Stimulated activated memory B cell treated with anti-CD40 and anti-IgM and Interleukin-4, amounts not matched to agents 10 μg/mL and 1 μg/mL and 100 μg/mL, for 72 hours (primary cell): ENCODE data around the gene ZNG1F.
"Not testable (repeated sequence)": the region's sequence is repeated elsewhere in the genome, so short reads cannot be mapped to it uniquely, and the experiment has no call there.

Experiments
- ATAC-seq: fragments of 150-1000 bp; cut with Tn5 transposase; 2 replicates; pipeline ENCODE4 v1.10.0; 2021
- H3K27ac Mint-ChIP-seq: one replicate; pipeline ENCODE4 v1.8.0; 2022; ENCODE audit warnings: mild to moderate bottlenecking, mixed read lengths
- H3K27me3 Mint-ChIP-seq: one replicate; pipeline ENCODE4 v1.8.0; 2022; ENCODE audit warnings: mixed read lengths
- H3K36me3 Mint-ChIP-seq: one replicate; pipeline ENCODE4 v1.8.0; 2022; ENCODE audit warnings: mixed read lengths
- H3K4me1 Mint-ChIP-seq: one replicate; pipeline ENCODE4 v1.8.0; 2022; ENCODE audit warnings: mixed read lengths
- H3K4me3 Mint-ChIP-seq: one replicate; pipeline ENCODE4 v1.8.0; 2022; ENCODE audit warnings: mild to moderate bottlenecking, moderate library complexity, mixed read lengths
- H3K9me3 Mint-ChIP-seq: one replicate; pipeline ENCODE4 v1.8.0; 2022; ENCODE audit warnings: mixed read lengths

Gene ZNG1F

GRCh38 chr9:41105557-41106253, 83.4 kb downstream of the ZNG1F start:
- H3K27me3 Mint-ChIP-seq, H3K9me3 Mint-ChIP-seq, H3K27ac Mint-ChIP-seq, H3K4me3 Mint-ChIP-seq, H3K36me3 Mint-ChIP-seq, ATAC-seq, H3K4me1 Mint-ChIP-seq: not testable (repeated sequence)

- H3K27me3 Mint-ChIP-seq, H3K4me3 Mint-ChIP-seq, H3K9me3 Mint-ChIP-seq, H3K27ac Mint-ChIP-seq, H3K36me3 Mint-ChIP-seq, H3K4me1 Mint-ChIP-seq: not testable (repeated sequence)
- ATAC-seq: peak; percentile 57
These were observed 84.6 kb downstream of the ZNG1F start for GRCh38 chr9:41104542-41104941.

- not testable (repeated sequence) for H3K27ac Mint-ChIP-seq, ATAC-seq, H3K4me1 Mint-ChIP-seq, H3K9me3 Mint-ChIP-seq, H3K36me3 Mint-ChIP-seq, H3K4me3 Mint-ChIP-seq, H3K27me3 Mint-ChIP-seq
These were observed 88.6 kb downstream of the ZNG1F start for GRCh38 chr9:41100508-41100907.

- ATAC-seq: not testable (repeated sequence)
These were observed 90.4 kb downstream of the ZNG1F start for GRCh38 chr9:41098759-41099158.

GRCh38 chr9:41095060-41095459, 94.1 kb downstream of the ZNG1F start:
- not testable (repeated sequence) for H3K27me3 Mint-ChIP-seq, H3K27ac Mint-ChIP-seq, H3K36me3 Mint-ChIP-seq, H3K4me3 Mint-ChIP-seq, H3K9me3 Mint-ChIP-seq, H3K4me1 Mint-ChIP-seq
- peak; percentile 25 for ATAC-seq

More at GRCh38 chr9:41098759-41099158, 90.4 kb downstream of the ZNG1F start:
- H3K4me3 Mint-ChIP-seq, H3K36me3 Mint-ChIP-seq, H3K4me1 Mint-ChIP-seq, H3K27me3 Mint-ChIP-seq, H3K9me3 Mint-ChIP-seq, H3K27ac Mint-ChIP-seq: not testable (repeated sequence)

GRCh38 chr9:41094010-41094773, 94.9 kb downstream of the ZNG1F start:
- H3K9me3 Mint-ChIP-seq, H3K27me3 Mint-ChIP-seq, H3K4me3 Mint-ChIP-seq, H3K4me1 Mint-ChIP-seq, ATAC-seq, H3K27ac Mint-ChIP-seq, H3K36me3 Mint-ChIP-seq: not testable (repeated sequence)

- H3K27ac Mint-ChIP-seq, H3K4me3 Mint-ChIP-seq, H3K36me3 Mint-ChIP-seq, ATAC-seq, H3K9me3 Mint-ChIP-seq: not testable (repeated sequence)
- Mint-ChIP-seq H3K4me1 (peaks cover 11% of the 10 kb centered on the region), H3K27me3 (peaks cover 15% of the 10 kb centered on the region)
These were observed 98.2 kb downstream of the ZNG1F start for GRCh38 chr9:41090922-41091321.

- not testable (repeated sequence) for H3K9me3 Mint-ChIP-seq, H3K27ac Mint-ChIP-seq, ATAC-seq, H3K36me3 Mint-ChIP-seq, H3K4me3 Mint-ChIP-seq
- H3K27me3 Mint-ChIP-seq: peaks cover 15% of the 10 kb centered on the region
- H3K4me1 Mint-ChIP-seq: peaks cover 12% of the 10 kb centered on the region
These were observed 98.7 kb downstream of the ZNG1F start for GRCh38 chr9:41090386-41090785.

GRCh38 chr9:41088450-41089059, 100.6 kb downstream of the ZNG1F start:
- peaks cover 15% of the 10 kb centered on the region for H3K27me3 Mint-ChIP-seq
- not testable (repeated sequence) for H3K36me3 Mint-ChIP-seq, H3K27ac Mint-ChIP-seq, H3K9me3 Mint-ChIP-seq, H3K4me3 Mint-ChIP-seq
- peaks cover 12% of the 10 kb centered on the region for H3K4me1 Mint-ChIP-seq
- ATAC-seq: peak; percentile 64

- not testable (repeated sequence) for H3K4me3 Mint-ChIP-seq, H3K36me3 Mint-ChIP-seq, H3K27ac Mint-ChIP-seq, ATAC-seq, H3K9me3 Mint-ChIP-seq
- Mint-ChIP-seq H3K4me1 (peaks cover 12% of the 10 kb centered on the region), H3K27me3 (peaks cover 17% of the 10 kb centered on the region)
These were observed 101.2 kb downstream of the ZNG1F start for GRCh38 chr9:41087929-41088328.

- not testable (repeated sequence) for H3K36me3 Mint-ChIP-seq, H3K27ac Mint-ChIP-seq, H3K4me3 Mint-ChIP-seq, H3K9me3 Mint-ChIP-seq, ATAC-seq
- peaks cover 24% of the 10 kb centered on the region for H3K27me3 Mint-ChIP-seq
- peaks cover 12% of the 10 kb centered on the region for H3K4me1 Mint-ChIP-seq
These were observed 101.8 kb downstream of the ZNG1F start for GRCh38 chr9:41087157-41087780.

- H3K4me3 Mint-ChIP-seq, H3K9me3 Mint-ChIP-seq, H3K36me3 Mint-ChIP-seq, ATAC-seq, H3K27ac Mint-ChIP-seq: not testable (repeated sequence)
- H3K4me1 Mint-ChIP-seq: peaks cover 12% of the 10 kb centered on the region
- peaks cover 24% of the 10 kb centered on the region for H3K27me3 Mint-ChIP-seq
These were observed 102.4 kb downstream of the ZNG1F start for GRCh38 chr9:41086685-41087084.

GRCh38 chr9:41086215-41086614, 102.9 kb downstream of the ZNG1F start:
- H3K4me3 Mint-ChIP-seq, H3K36me3 Mint-ChIP-seq, ATAC-seq, H3K27ac Mint-ChIP-seq, H3K9me3 Mint-ChIP-seq: not testable (repeated sequence)
- Mint-ChIP-seq H3K4me1 (peaks cover 12% of the 10 kb centered on the region), H3K27me3 (peaks cover 24% of the 10 kb centered on the region)

GRCh38 chr9:41082358-41082757, 106.8 kb downstream of the ZNG1F start:
- H3K27ac Mint-ChIP-seq, H3K36me3 Mint-ChIP-seq, ATAC-seq, H3K4me1 Mint-ChIP-seq, H3K4me3 Mint-ChIP-seq, H3K9me3 Mint-ChIP-seq: not testable (repeated sequence)
- H3K27me3 Mint-ChIP-seq: peaks cover 13% of the 10 kb centered on the region
